Neural progenitor cell (in vitro differentiated cells): ENCODE measurements around the gene KRT2. TPM values are rescaled to one million over a fixed set of nuclear protein-coding genes. Genes with fewer than 3 reads are reported as not detected.

Source experiments
- DNase-seq: peaks from one replicate; pipeline ENCODE4 v3.0.0-alpha.2; 2016; ENCODE audit warnings: low spot score
- H2AFZ ChIP-seq: fragments of 200-600 bp; sonication (generic); replicated peaks from 2 replicates; pipeline ENCODE4 v1.6.1; 2016; ENCODE audit warnings: antibody characterized with exemption
- H3F3A ChIP-seq: fragments of 200-600 bp; sonication (generic); 2 replicates; pipeline ENCODE4 v1.6.1; 2016; ENCODE audit warnings: antibody characterized with exemption, low read depth
- H3K27ac ChIP-seq: fragments of 200-600 bp; sonication (generic); 2 replicates; pipeline ENCODE4 v1.5.1; 2016; ENCODE audit warnings: mild to moderate bottlenecking
- H3K27me3 ChIP-seq: fragments of 200-600 bp; sonication (generic); 2 replicates; pipeline ENCODE4 v1.6.1; 2016; ENCODE audit warnings: mild to moderate bottlenecking, moderate library complexity
- H3K36me3 ChIP-seq: fragments of 200-600 bp; sonication (generic); 2 replicates; pipeline ENCODE4 v1.5.1; 2016
- H3K4me1 ChIP-seq: fragments of 200-600 bp; sonication (generic); 2 replicates; pipeline ENCODE4 v1.6.1; 2016; ENCODE audit warnings: mixed run types
- H3K4me2 ChIP-seq: fragments of 200-600 bp; sonication (generic); 2 replicates; pipeline ENCODE4 v1.6.1; 2016
- H3K4me3 ChIP-seq: fragments of 200-600 bp; sonication (generic); 2 replicates; pipeline ENCODE4 v1.5.1; 2016
- H3K79me2 ChIP-seq: fragments of 200-600 bp; sonication (generic); 2 replicates; pipeline ENCODE4 v1.6.1; 2016; ENCODE audit warnings: low read depth
- H3K9ac ChIP-seq: fragments of 200-600 bp; sonication (generic); 2 replicates; pipeline ENCODE4 v1.6.1; 2016
- H3K9me3 ChIP-seq: fragments of 200-600 bp; sonication (generic); 2 replicates; pipeline ENCODE4 v1.5.1; 2016; ENCODE audit warnings: low read depth
- H4K20me1 ChIP-seq: fragments of 200-600 bp; sonication (generic); 2 replicates; pipeline ENCODE4 v1.6.1; 2016; ENCODE audit warnings: low read depth
- H3K27ac Mint-ChIP-seq: 3 replicates; pipeline ENCODE4 v1.8.0; 2021; ENCODE audit warnings: mixed read lengths
- H3K27me3 Mint-ChIP-seq: 2 replicates; pipeline ENCODE4 v1.8.0; 2022; ENCODE audit warnings: low read depth, mild to moderate bottlenecking, inconsistent platforms, moderate library complexity, mixed read lengths; ENCODE audit not compliant: insufficient read depth
- H3K36me3 Mint-ChIP-seq: 3 replicates; pipeline ENCODE4 v1.8.0; 2021; ENCODE audit warnings: mixed read lengths
- H3K4me1 Mint-ChIP-seq: 3 replicates; pipeline ENCODE4 v1.8.0; 2021; ENCODE audit warnings: mixed read lengths
- H3K4me3 Mint-ChIP-seq: 3 replicates; pipeline ENCODE4 v1.8.0; 2021; ENCODE audit warnings: mild to moderate bottlenecking, moderate library complexity, mixed read lengths
- H3K9me3 Mint-ChIP-seq: 3 replicates; pipeline ENCODE4 v1.8.0; 2020; ENCODE audit warnings: mixed read lengths
- EZH2 ChIP-seq: fragments of 200-600 bp; sonication (generic); IDR thresholded peaks from 2 replicates; pipeline ENCODE4 v1.6.1; 2017; ENCODE audit warnings: antibody characterized with exemption, mild to moderate bottlenecking, moderate library complexity
- EZH2phosphoT487 ChIP-seq: fragments of 200-600 bp; sonication (generic); IDR thresholded peaks from 2 replicates; pipeline ENCODE4 v1.6.1; 2017; ENCODE audit warnings: antibody characterized with exemption
- total RNA-seq: library from RNA; depleted of rRNA; stranded (reverse); fragments of >200 nt; gene quantifications from 2 replicates; pipeline ENCODE4 v1.2.3, GENCODE V29; 2015; ENCODE audit warnings: low replicate concordance
- TF ChIP-seq, protein P1 (sequence below): fragments of 200-600 bp; sonication (generic); IDR thresholded peaks from 2 replicates; pipeline ENCODE4 v1.5.1; 2017; ENCODE audit warnings: antibody characterized with exemption, mild to moderate bottlenecking

Gene KRT2
- total RNA-seq, 1 donor from 2014 or later, result not detected

DNA sequence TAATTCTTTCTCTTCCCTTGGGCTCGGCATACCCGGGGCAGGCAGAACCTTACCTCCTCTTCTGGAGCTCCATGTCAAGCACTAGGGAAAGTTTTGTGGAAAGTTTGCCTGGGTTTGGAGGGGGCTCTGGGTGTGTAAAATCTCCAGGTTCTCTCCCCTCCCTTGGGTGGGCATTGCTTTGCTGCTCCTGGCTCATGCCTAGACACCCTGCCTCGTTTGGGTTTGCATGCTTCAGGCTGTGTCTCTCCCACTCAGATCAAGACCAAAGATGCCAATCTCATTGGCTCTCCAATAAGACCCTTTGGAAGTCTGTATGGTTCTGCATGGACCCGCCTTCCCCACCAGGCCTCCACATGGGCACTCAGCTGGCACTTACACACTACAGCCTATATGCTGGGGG lies 6.2 kb upstream of the KRT2 start:
- Mint-ChIP-seq H3K4me3 (no peak overlapping the region), H3K27ac (no peak overlapping the region), H3K9me3 (no peaks in the 10 kb centered on the region), H3K4me1 (peaks cover 9% of the 10 kb centered on the region), H3K27me3 (peaks cover 8% of the 10 kb centered on the region), H3K36me3 (no peaks in the 10 kb centered on the region)
- Histone ChIP-seq H3K4me2 (no peak overlapping the region), H3K4me1 (peaks cover 11% of the 10 kb centered on the region), H2AFZ (no peak overlapping the region), H3F3A (no peaks in the 10 kb centered on the region), H3K9ac (no peak overlapping the region), H3K27me3 (no peaks in the 10 kb centered on the region), H3K36me3 (no peaks in the 10 kb centered on the region), H3K27ac (no peak overlapping the region), H3K79me2 (no peaks in the 10 kb centered on the region), H3K9me3 (no peaks in the 10 kb centered on the region), H4K20me1 (no peaks in the 10 kb centered on the region), H3K4me3 (no peak overlapping the region)
- TF ChIP-seq, protein P1, sequence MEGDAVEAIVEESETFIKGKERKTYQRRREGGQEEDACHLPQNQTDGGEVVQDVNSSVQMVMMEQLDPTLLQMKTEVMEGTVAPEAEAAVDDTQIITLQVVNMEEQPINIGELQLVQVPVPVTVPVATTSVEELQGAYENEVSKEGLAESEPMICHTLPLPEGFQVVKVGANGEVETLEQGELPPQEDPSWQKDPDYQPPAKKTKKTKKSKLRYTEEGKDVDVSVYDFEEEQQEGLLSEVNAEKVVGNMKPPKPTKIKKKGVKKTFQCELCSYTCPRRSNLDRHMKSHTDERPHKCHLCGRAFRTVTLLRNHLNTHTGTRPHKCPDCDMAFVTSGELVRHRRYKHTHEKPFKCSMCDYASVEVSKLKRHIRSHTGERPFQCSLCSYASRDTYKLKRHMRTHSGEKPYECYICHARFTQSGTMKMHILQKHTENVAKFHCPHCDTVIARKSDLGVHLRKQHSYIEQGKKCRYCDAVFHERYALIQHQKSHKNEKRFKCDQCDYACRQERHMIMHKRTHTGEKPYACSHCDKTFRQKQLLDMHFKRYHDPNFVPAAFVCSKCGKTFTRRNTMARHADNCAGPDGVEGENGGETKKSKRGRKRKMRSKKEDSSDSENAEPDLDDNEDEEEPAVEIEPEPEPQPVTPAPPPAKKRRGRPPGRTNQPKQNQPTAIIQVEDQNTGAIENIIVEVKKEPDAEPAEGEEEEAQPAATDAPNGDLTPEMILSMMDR, result no peak
- TF ChIP-seq EZH2 (no peak), EZH2phosphoT487 (no peak)
- DNase-seq, result no peak

DNA sequence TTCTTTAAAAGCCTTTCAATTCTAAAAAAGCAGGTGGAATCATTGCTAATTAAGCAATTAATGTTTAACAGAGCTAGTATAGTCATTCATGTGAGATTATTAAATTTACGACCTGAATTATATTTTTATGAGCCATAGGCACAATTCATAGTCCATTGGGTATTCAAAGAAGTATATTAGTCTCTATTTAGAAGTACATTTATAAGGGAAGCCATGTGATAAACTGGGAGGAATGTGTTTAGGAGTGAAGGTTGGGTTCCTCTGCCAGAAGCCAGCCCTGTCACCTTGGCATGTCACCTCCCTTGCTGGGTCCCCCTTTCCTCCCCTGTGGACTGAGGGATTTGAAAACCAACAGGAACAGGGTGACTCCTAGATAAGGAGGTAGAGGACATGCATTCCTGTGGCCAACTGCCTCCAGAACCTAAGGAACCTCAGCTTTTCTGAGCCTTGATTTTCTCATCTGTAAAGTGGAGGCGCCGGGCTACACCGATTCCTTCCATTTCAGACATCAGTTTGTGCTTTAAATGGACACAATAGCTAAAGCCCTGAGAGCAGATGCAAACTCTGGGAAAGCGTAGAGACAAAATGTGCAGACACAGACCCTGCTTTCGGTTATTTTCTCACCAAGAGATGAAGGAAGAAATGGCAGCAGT lies 5.4 kb upstream of the KRT2 start:
- Histone ChIP-seq H3K4me3 (no peak overlapping the region), H3K27ac (no peak overlapping the region), H3K4me1 (peaks cover 11% of the 10 kb centered on the region), H3K27me3 (no peaks in the 10 kb centered on the region), H3F3A (no peaks in the 10 kb centered on the region), H3K79me2 (no peaks in the 10 kb centered on the region), H3K36me3 (no peaks in the 10 kb centered on the region), H3K9me3 (no peaks in the 10 kb centered on the region), H2AFZ (no peak overlapping the region), H4K20me1 (no peaks in the 10 kb centered on the region), H3K4me2 (no peak overlapping the region), H3K9ac (no peak overlapping the region)
- TF ChIP-seq EZH2phosphoT487, result no peak
- TF ChIP-seq, protein P1, result no peak
- TF ChIP-seq EZH2, result no peak
- DNase-seq, result no peak
- Mint-ChIP-seq H3K36me3 (no peaks in the 10 kb centered on the region), H3K9me3 (peaks cover 2% of the 10 kb centered on the region), H3K4me1 (peaks cover 7% of the 10 kb centered on the region), H3K4me3 (no peak overlapping the region), H3K27me3 (peaks cover 11% of the 10 kb centered on the region), H3K27ac (no peak overlapping the region)

DNA sequence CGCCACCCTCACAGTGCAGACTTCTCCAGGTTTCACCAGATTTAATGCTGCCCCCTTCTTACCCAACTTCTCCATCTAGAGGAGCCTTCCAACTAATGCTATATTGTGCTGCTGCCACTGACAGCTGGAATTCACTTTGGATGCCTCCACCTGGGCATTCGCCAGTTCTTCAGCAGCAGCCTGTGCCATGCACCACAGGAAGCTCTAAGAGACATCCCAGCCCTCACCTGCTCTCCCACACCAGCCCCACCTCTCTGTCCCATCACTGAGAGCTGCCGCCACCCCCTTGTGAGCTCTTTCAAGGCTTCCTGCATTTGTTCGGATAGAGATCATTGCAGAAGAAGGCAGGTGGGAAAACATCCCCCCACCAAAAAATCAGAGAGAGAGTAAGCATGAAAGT lies 4.6 kb upstream of the KRT2 start:
- H3K27me3 Mint-ChIP-seq, result peaks cover 11% of the 10 kb centered on the region
- peaks cover 5% of the 10 kb centered on the region for H3K9me3 Mint-ChIP-seq
- TF ChIP-seq EZH2, result no peak
- TF ChIP-seq, protein P1, result no peak
- no peak for TF ChIP-seq EZH2phosphoT487
- Histone ChIP-seq H3K9me3 (no peaks in the 10 kb centered on the region), H3K36me3 (no peaks in the 10 kb centered on the region), H3K27me3 (no peaks in the 10 kb centered on the region), H3K9ac (no peak overlapping the region), H3K79me2 (no peaks in the 10 kb centered on the region), H3K4me2 (no peak overlapping the region), H3F3A (no peaks in the 10 kb centered on the region), H3K4me1 (peaks cover 11% of the 10 kb centered on the region), H4K20me1 (no peaks in the 10 kb centered on the region), H3K4me3 (no peak overlapping the region), H3K27ac (no peak overlapping the region), H2AFZ (no peak overlapping the region)
- H3K4me1 Mint-ChIP-seq, result peaks cover 5% of the 10 kb centered on the region
- H3K27ac Mint-ChIP-seq, result no peak overlapping the region
- DNase-seq, result no peak
- H3K36me3 Mint-ChIP-seq, result no peaks in the 10 kb centered on the region
- H3K4me3 Mint-ChIP-seq, result no peak overlapping the region
